Embryonic facial prominence (tissue), 1 donor: ENCODE results near the gene ZBTB44.
A peak's percentile ranks its signal among the peaks of the same experiment; 100 is the strongest.
"Not testable (repeated sequence)": the region's sequence is repeated elsewhere in the genome, so short reads cannot be mapped to it uniquely, and the experiment has no call there.

Source experiments
- DNase-seq: peaks from one replicate; pipeline ENCODE4 v3.0.0-alpha.2; 2016; ENCODE audit errors: extremely low spot score

The ZBTB44 gene

DNA sequence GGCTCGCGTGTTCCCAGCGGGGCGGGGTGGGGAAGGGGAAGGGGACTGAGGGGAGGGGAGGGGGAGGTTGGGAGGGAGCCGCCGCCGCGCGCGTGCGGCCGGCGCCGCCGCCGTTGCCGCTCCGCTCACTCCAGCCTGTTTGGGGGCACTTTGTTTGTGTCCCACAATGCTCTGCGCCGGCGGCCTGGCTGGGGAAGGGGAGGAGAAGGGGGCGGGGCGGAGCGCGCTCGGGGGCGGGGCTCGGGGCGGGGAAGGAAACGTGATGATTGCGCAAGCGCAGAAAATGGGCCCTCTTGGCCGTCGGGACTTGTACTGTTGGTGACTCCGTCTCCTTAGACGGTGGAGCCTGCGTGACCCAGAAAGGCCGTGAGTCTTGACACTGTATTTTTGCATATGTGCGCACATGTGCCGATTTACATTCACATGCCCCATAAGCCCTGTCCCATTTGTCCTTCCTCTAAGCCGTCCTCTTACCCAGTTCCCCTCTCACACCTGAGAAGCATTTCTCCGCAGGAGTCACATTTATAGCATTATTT is at the start of gene ZBTB44:
Gene ZBTB44 (minus strand): TSS at position 168 of the 536 bp plus-strand sequence. CDS start 53,044 bp downstream, outside the sequence.
- DNase-seq, result peak; percentile 85

- no peak for DNase-seq
Measured at GRCh38 chr11:130359419-130359818, 44.7 kb upstream of the ZBTB44 start.

DNA sequence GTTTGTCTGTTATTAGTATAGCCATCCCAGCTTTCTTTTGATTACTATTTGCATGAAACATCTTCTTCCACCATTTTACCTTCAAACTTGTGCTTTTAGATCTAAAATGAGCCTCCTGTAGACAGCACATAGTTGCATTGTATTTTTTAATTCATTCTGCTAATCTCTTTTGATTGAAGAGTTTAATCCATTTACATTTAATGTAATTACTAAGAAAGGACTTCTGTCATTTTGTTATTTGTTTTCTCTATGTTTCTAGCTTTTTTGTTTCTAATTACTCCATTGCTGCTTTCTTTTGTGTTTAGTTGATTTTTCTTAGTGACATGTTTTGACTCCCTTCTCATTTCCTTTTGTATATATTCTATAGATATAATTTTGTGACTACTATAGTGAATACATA is 43.7 kb upstream of the ZBTB44 start:
- DNase-seq, result no peak

DNA sequence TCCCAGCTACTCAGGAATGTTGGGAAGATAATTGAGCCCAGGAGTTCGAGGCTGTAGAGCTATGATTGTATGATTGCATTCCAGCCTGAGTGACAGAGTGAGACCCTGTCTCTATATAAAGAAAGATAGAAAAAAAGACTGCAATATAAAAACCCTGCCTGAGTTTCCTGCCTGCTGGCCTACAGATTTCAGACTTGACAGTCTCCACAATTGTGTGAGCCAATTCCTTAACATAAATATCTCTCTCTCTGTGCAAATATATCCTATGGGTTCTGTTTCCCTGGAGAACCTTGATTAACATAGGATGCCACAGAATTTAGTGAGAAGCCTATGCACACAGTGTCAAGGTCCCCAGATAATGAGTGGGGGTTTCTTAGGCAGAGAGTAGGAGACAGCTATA is 32.5 kb upstream of the ZBTB44 start:
- no peak for DNase-seq

DNA sequence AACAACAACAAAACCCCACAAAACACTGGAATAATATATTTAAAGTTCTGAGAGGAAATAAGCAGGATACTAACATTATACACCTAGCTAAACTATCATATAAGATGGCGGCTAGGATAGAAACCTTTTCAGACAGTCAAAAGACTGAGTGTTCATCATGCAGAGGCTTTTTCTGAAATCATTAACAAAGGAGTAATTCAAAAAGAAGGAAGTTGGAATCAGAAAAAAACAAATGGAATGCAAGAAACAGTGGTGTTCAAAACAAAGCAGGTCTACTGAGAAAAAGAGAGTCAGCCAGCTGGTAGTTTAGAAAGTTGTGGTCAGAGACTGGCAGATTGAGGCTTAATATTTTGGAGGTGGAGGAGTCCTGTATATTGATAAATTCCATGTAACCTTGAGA is 30.1 kb upstream of the ZBTB44 start:
- DNase-seq, result no peak

DNA sequence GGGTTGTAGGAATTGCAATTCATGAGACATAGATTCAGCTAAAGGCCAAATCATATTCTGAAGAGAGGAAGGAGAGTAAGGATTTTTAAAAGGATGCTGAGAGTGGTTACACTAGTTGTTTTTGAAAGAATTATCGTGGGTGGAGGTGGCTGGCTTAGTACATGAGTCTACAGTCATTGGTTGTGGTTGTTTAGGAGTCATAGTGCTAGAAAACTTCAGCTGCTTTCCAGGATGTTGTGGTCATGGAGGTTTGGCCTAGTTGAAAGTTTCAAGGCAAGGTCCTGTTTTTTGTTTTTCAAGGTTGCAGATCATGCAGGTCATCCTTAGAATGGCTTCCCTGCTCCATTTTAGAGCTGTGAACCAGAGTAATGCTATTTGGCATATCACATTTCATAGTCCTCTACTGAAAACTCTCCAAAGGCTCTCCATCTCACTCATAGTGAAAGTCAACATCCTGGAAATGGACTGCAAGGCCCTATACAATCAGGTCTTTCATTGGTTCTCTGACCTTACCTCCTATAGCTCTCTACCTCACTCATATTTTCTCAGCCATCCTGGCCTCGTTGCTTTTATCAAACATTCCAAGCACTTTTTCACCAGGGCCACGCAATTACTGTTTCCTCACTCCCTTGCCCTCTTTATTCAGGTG is 26.1 kb upstream of the ZBTB44 start:
- DNase-seq, result no peak

DNA sequence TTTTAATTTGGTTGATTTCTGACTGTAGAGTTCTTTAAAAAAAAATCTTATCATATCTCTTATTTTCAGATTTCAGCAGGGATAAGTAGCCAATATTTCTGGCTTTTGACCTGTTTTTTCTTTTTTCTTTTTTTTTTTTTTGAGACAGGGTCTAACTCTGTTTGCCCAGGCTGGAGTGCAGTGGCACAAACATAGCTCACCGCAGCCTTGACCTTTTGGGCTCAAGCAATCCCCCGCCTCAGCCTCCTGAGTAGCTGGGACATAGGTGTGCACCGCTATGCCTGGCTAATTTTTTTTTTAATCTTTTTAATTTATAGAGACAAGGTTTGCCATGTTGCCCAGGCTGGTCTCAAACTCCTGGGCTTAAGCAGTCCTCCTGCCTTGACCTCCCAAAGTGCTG is 23.9 kb upstream of the ZBTB44 start:
- no peak for DNase-seq

GRCh38 chr11:130337281-130338089 is 22.8 kb upstream of the ZBTB44 start:
- no peak for DNase-seq

DNA sequence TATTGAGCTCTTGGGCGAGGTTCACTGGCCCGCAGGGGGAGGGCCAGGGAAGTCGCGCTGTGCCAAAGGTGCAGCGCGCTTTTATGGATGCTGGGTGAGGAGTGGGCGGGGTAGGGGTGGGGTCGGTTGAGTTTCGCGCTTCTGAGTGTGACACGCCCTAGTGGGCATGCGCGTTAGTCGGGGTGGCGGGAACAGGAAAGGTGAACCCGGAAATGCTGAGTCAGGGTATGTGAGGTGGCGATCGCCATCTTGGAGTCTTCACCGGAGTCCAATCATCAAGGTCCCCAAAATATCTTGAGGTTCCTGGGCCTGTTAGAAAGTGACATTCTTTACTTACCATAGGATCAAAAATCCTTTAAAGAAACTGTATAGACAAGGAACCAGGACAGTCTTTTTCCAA is 16.7 kb upstream of the ZBTB44 start:
- DNase-seq, result not testable (repeated sequence)

DNA sequence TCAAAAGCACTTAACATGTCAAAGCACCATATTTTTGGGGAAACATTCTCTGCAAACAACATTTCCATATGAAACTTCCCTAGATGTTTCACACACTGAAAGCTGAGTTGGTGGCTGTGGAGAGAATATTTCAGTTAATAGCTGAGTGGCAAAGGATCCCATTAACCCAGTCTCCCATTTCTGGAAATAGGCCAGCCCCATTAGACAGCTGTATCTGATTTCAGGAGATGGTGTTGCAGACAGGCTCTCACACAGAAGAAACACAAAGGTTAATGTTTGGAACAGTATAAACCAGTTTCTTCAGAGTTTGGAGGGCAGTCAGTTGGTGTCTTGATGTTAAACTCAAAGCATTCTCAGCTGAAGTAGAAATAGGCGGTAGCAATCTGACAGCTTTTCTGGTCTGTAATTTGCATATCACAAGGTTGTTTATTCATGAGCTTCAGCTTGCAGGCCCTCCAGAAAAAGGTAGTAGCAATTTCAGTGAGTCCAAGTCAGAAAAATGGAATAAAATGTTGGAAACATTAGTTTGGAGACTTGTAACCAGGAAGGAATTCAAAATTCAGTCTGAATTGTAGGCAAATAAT is 15.5 kb upstream of the ZBTB44 start:
- no peak for DNase-seq

- DNase-seq, result no peak
Measured at GRCh38 chr11:130328420-130328819, 13.7 kb upstream of the ZBTB44 start.

GRCh38 chr11:130327716-130328115 is 13.0 kb upstream of the ZBTB44 start:
- DNase-seq, result no peak

- DNase-seq, result no peak
Measured at GRCh38 chr11:130325691-130326090, 11.0 kb upstream of the ZBTB44 start.

- no peak for DNase-seq
Measured at GRCh38 chr11:130323452-130324450, 9.0 kb upstream of the ZBTB44 start.

DNA sequence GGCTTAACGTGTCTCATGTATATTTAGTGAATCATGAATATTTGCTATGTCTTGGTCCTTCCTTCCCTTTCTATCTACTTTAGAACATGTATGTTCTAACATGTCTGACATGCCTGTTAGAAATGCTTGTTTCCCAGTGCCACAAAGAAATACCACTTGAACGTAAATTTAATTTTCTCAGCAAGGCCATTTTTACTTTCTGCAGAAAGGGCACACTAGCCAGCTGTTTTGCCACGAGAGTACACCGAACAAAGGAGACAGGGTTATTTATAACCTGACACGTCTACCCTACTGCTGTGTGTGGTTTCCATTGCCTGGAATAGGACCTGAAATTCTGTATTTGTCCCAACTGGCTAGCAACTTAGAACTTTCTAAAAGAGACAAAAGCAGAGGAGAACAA is 7.4 kb upstream of the ZBTB44 start:
- DNase-seq, result no peak

- DNase-seq, result no peak
Measured at GRCh38 chr11:130318031-130318673, 3.4 kb upstream of the ZBTB44 start.

DNA sequence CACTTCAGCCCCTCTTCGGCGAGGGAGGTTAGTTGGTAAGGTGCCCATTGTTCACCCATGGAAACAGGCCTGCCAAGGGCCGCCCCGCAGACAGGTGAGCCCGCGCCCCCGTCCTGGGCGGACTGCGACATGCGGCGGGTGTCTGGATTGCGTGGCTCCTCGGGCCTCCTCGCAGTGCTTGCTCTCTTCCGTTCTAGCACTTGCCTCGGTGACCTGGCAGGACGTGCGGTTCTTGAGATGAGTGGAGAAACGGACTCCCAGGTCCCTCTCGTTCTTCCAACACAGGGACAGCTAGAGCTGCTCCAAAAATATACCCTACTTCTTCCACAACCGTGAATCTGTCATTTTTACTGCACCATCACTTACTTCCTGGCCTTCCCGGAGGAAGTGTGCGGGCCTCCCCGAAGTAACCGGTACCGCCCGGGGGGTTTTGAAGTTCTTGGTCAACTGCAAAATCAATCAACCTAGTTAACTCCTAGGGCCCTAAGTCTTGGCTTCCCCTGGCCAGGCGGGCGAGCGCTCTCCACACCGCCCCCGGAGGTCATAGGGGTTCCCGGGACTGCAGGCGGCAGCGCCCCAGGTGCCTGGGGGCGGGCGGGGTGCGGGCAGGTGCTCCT is 745 bp upstream of the ZBTB44 start:
- DNase-seq, result no peak

GRCh38 chr11:130314184-130314749 is 450 bp downstream of the ZBTB44 start:
- no peak for DNase-seq

DNA sequence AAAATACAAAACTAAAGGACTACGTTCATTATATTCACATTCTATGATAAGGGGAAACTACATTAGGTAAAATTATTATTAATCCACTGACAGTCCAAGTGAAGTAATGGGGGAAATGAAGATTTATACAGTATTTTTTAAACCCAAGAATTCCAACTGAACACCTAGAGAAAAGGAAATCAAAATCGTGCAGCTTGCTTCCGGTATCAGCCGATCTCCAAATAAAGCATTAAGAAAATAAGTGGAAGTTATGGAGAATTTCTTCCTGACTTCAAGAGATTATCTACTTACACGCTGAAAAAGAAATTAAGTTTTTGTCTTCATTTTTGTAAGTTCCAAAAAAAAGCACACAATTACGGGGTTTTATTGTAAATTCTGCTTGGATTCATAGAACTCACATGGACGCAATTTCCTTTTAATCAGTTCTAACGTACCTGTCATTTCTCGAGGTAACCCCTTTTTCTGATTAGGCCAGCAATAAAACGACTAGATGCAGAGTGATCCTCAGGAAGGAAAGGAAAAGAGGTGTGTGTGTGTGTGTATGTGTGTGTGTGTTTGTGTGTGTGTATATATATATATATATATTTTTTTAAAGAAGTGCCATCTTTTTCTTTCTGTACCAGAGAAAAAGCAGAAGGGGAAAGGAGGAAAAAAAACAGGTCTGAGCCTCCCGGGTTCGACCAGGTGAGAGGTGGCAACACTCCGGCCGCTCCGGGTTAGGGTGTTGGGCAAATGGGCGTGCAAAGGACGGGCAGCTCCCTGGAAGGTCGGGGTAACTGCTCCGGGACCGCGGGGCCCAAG is 1.1 kb downstream of the ZBTB44 start:
- DNase-seq, result no peak
